AG04450 (cell line): Measurements from ENCODE around the gene PVALB. TPM values are rescaled to one million over a fixed set of nuclear protein-coding genes. Genes with fewer than 3 reads are reported as not detected.

Experiments
- CTCF ChIA-PET: fragments of 300-600, 350-600 bp; formaldehyde crosslinking; extraction: SDS; loops from one replicate; lab custom pipeline; 2022; ENCODE audit warnings: antibody characterized with exemption, inconsistent platforms; lab: Charles Lee
- POLR2A ChIA-PET: fragments of 350-600 bp; formaldehyde crosslinking; extraction: SDS; loops from one replicate; lab custom pipeline; 2021; ENCODE audit warnings: antibody characterized with exemption, inconsistent platforms; lab: Yijun Ruan, JAX
- DNase-seq: peaks from one replicate; pipeline ENCODE4 v3.0.0-alpha.2; 2011; ENCODE audit warnings: low read depth, low spot score
- H3K27ac ChIP-seq: one replicate; pipeline ENCODE4 v1.5.1; 2012; ENCODE audit warnings: low read depth, low read length, control low read depth
- H3K27me3 ChIP-seq: one replicate; pipeline ENCODE4 v1.6.0; 2012; ENCODE audit warnings: low read length; ENCODE audit not compliant: control insufficient read depth, insufficient read depth
- H3K4me3 ChIP-seq: 2 replicates; pipeline ENCODE4 v1.5.1; 2011; ENCODE audit warnings: mild to moderate bottlenecking, low read depth, low read length, control low read depth
- H3K9me3 ChIP-seq: 2 replicates; pipeline ENCODE4 v1.5.1; 2012; ENCODE audit warnings: low read length; ENCODE audit not compliant: control insufficient read depth, insufficient read depth
- CTCF ChIP-seq: IDR thresholded peaks from 2 replicates; pipeline ENCODE4 v1.5.1; 2011; ENCODE audit warnings: low read depth, low read length, control low read depth, inconsistent platforms
- polyA plus RNA-seq: library from polyadenylated mRNA; depleted of rRNA; stranded (reverse); fragments of >200 nt; gene quantifications from 2 replicates; pipeline ENCODE4 v1.2.3, GENCODE V29; 2011

PVALB gene
- polyA plus RNA-seq, 1 experiment: not detected

- no peaks in the 10 kb centered on the region for H3K27me3 ChIP-seq
- peak overlapping the region; percentile 38 for H3K4me3 ChIP-seq
- no peak for TF ChIP-seq CTCF
- ChIA-PET CTCF (interaction anchor here (1.0 to 4.4 kb wide), 4 partner anchors 10 to 231 kb away, joined by 3 to 121 read pairs (median 30); no protein-coding TSS in a partner anchor), POLR2A (interaction anchor here (0.9 to 1.2 kb wide), 3 partner anchors 10 to 21 kb away, joined by 3 to 9 read pairs (median 4); no protein-coding TSS in a partner anchor)
- DNase-seq: no peak
- no peaks in the 10 kb centered on the region for H3K9me3 ChIP-seq
- peak overlapping the region; percentile 31 for H3K27ac ChIP-seq
Measured at GRCh38 chr22:36776722-36777121, 40.1 kb downstream of the PVALB start.

GRCh38 chr22:36775964-36776669 lies 40.7 kb downstream of the PVALB start, which contains the start of gene IFT27:
IFT27 (minus strand) TSS chr22:36776119; CDS start chr22:36775707, 412 bp downstream.
- H3K9me3 ChIP-seq: no peaks in the 10 kb centered on the region
- peak; percentile 100 for DNase-seq
- H3K27ac ChIP-seq: peak within 1 kb of the TSS; percentile 31
- POLR2A ChIA-PET: interaction anchor here (0.6 to 1.2 kb wide), 8 partner anchors 10 to 274 kb away, joined by 3 to 9 read pairs (median 4); partner anchors contain the start of genes EIF3D and TST
- H3K4me3 ChIP-seq: peak within 1 kb of the TSS; percentile 80
- CTCF ChIA-PET: interaction anchor here (0.8 to 4.4 kb wide), 8 partner anchors 10 to 246 kb away, joined by 3 to 121 read pairs (median 4); no protein-coding TSS in a partner anchor
- no peak for TF ChIP-seq CTCF
- no peaks in the 10 kb centered on the region for H3K27me3 ChIP-seq

DNA sequence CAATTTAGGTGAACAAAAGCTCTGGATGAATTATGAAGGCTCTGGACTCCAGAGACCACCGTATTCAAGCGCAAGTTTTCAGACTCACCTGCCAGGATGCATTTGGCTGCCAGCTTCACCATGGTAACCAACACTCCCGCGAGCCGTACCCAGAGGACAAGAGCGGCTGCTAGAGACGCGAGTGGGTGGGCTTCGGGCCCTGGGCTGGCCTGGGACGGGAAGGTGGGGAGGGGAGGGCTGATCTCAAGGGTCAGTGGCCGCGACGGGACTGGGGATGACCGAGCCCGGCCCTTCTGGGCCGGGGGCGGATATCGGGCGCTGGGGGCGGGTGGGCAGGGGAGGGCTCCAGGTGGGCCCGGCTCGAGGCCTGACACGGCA lies 41.3 kb downstream of the PVALB start:
- ChIA-PET POLR2A (interaction anchor here (0.6 to 2.7 kb wide), 9 partner anchors 9 to 274 kb away, joined by 3 to 10 read pairs (median 4); partner anchors contain the start of genes EIF3D and TST), CTCF (interaction anchor here (0.8 to 4.4 kb wide), 8 partner anchors 11 to 246 kb away, joined by 3 to 121 read pairs (median 4); no protein-coding TSS in a partner anchor)
- H3K9me3 ChIP-seq: no peaks in the 10 kb centered on the region
- no peaks in the 10 kb centered on the region for H3K27me3 ChIP-seq
- DNase-seq: no peak
- H3K27ac ChIP-seq: no peak overlapping the region
- peak overlapping the region; percentile 80 for H3K4me3 ChIP-seq
- no peak for TF ChIP-seq CTCF

- no peak overlapping the region for H3K4me3 ChIP-seq
- no peak overlapping the region for H3K27ac ChIP-seq
- H3K9me3 ChIP-seq: no peaks in the 10 kb centered on the region
- TF ChIP-seq CTCF: peak; percentile 56
- ChIA-PET POLR2A (interaction anchor here (2.7 kb wide), 1 partner anchor 11 kb away, joined by 10 read pairs; no protein-coding TSS in a partner anchor), CTCF (interaction anchor here (0.6 to 4.4 kb wide), 23 partner anchors 8 to 267 kb away, joined by 3 to 121 read pairs (median 4); partner anchors contain the start of gene FOXRED2)
- no peaks in the 10 kb centered on the region for H3K27me3 ChIP-seq
- DNase-seq: no peak
Measured at GRCh38 chr22:36773935-36774334, 42.9 kb downstream of the PVALB start.
